ENCODE measurements around the gene SLC20A1. TPM values are rescaled to one million over a fixed set of nuclear protein-coding genes. Genes with fewer than 3 reads are reported as not detected.
A peak's percentile ranks its signal among the peaks of the same experiment; 100 is the strongest.

The SLC20A1 gene
- total RNA-seq, 1 experiment from 2014 or later, result 117 TPM

- Histone ChIP-seq H3K9me3 (no peaks in the 10 kb centered on the region), H3K36me3 (no peaks in the 10 kb centered on the region), H3K4me3 (no peak overlapping the region), H3K27me3 (no peaks in the 10 kb centered on the region)
- peak; percentile 89 for DNase-seq
These were observed 4.7 kb upstream of the SLC20A1 start for GRCh38 chr2:112640800-112641675.

GRCh38 chr2:112641701-112642100 lies 4.0 kb upstream of the SLC20A1 start:
- H3K36me3 ChIP-seq, result peaks cover 2% of the 10 kb centered on the region
- H3K4me3 ChIP-seq, result no peak overlapping the region
- DNase-seq, result no peak
- no peaks in the 10 kb centered on the region for H3K27me3 ChIP-seq
- H3K9me3 ChIP-seq, result no peaks in the 10 kb centered on the region

GRCh38 chr2:112642561-112642960 lies 3.2 kb upstream of the SLC20A1 start:
- DNase-seq, result no peak
- H3K36me3 ChIP-seq, result peaks cover 10% of the 10 kb centered on the region
- H3K4me3 ChIP-seq, result no peak overlapping the region
- H3K27me3 ChIP-seq, result no peaks in the 10 kb centered on the region
- H3K9me3 ChIP-seq, result no peaks in the 10 kb centered on the region

- no peak for DNase-seq
- Histone ChIP-seq H3K4me3 (no peak overlapping the region), H3K27me3 (no peaks in the 10 kb centered on the region), H3K9me3 (no peaks in the 10 kb centered on the region), H3K36me3 (peaks cover 14% of the 10 kb centered on the region)
These were observed 2.8 kb upstream of the SLC20A1 start for GRCh38 chr2:112642966-112643365.

GRCh38 chr2:112643488-112643887 lies 2.3 kb upstream of the SLC20A1 start:
- Histone ChIP-seq H3K9me3 (no peaks in the 10 kb centered on the region), H3K36me3 (peaks cover 19% of the 10 kb centered on the region), H3K4me3 (no peak overlapping the region), H3K27me3 (no peaks in the 10 kb centered on the region)
- no peak for DNase-seq

- peaks cover 28% of the 10 kb centered on the region for H3K36me3 ChIP-seq
- DNase-seq, result no peak
These were observed 1.4 kb upstream of the SLC20A1 start for GRCh38 chr2:112644155-112644932.

GRCh38 chr2:112644933-112645309 lies 818 bp upstream of the SLC20A1 start:
- Histone ChIP-seq H3K36me3 (peaks cover 34% of the 10 kb centered on the region), H3K4me3 (peak overlapping the region; percentile 92), H3K9me3 (no peaks in the 10 kb centered on the region), H3K27me3 (no peaks in the 10 kb centered on the region)
- no peak for DNase-seq

More at GRCh38 chr2:112644155-112644932, 1.4 kb upstream of the SLC20A1 start:
- Histone ChIP-seq H3K4me3 (peak overlapping the region; percentile 92), H3K9me3 (no peaks in the 10 kb centered on the region), H3K27me3 (no peaks in the 10 kb centered on the region)

GRCh38 chr2:112646102-112646719 lies 472 bp downstream of the SLC20A1 start:
- H3K4me3 ChIP-seq, result peak overlapping the region; percentile 92
- H3K27me3 ChIP-seq, result no peaks in the 10 kb centered on the region
- DNase-seq, result no peak
- H3K36me3 ChIP-seq, result peaks cover 43% of the 10 kb centered on the region
- no peaks in the 10 kb centered on the region for H3K9me3 ChIP-seq

GRCh38 chr2:112646791-112647689 lies 1.3 kb downstream of the SLC20A1 start:
- Histone ChIP-seq H3K9me3 (no peaks in the 10 kb centered on the region), H3K27me3 (no peaks in the 10 kb centered on the region), H3K4me3 (peak overlapping the region; percentile 92), H3K36me3 (peaks cover 51% of the 10 kb centered on the region)
- DNase-seq, result no peak

GRCh38 chr2:112648081-112648480 lies 2.3 kb downstream of the SLC20A1 start:
- Histone ChIP-seq H3K4me3 (peak overlapping the region; percentile 92), H3K9me3 (no peaks in the 10 kb centered on the region), H3K27me3 (no peaks in the 10 kb centered on the region), H3K36me3 (peaks cover 61% of the 10 kb centered on the region)
- DNase-seq, result no peak

GRCh38 chr2:112656679-112657078 lies 10.9 kb downstream of the SLC20A1 start:
- Histone ChIP-seq H3K9me3 (no peaks in the 10 kb centered on the region), H3K27me3 (no peaks in the 10 kb centered on the region), H3K36me3 (peaks cover 98% of the 10 kb centered on the region), H3K4me3 (no peak overlapping the region)
- DNase-seq, result no peak

GRCh38 chr2:112658301-112658700 lies 12.6 kb downstream of the SLC20A1 start:
- Histone ChIP-seq H3K27me3 (no peaks in the 10 kb centered on the region), H3K9me3 (no peaks in the 10 kb centered on the region), H3K4me3 (no peak overlapping the region), H3K36me3 (peaks cover 98% of the 10 kb centered on the region)
- DNase-seq, result no peak

- Histone ChIP-seq H3K4me3 (no peak overlapping the region), H3K27me3 (no peaks in the 10 kb centered on the region), H3K9me3 (no peaks in the 10 kb centered on the region), H3K36me3 (peaks cover 98% of the 10 kb centered on the region)
- no peak for DNase-seq
These were observed 13.3 kb downstream of the SLC20A1 start for GRCh38 chr2:112658839-112659667.

GRCh38 chr2:112660138-112660537 lies 14.4 kb downstream of the SLC20A1 start:
- no peak for DNase-seq
- H3K4me3 ChIP-seq, result no peak overlapping the region
- no peaks in the 10 kb centered on the region for H3K27me3 ChIP-seq
- no peaks in the 10 kb centered on the region for H3K9me3 ChIP-seq
- peaks cover 100% of the 10 kb centered on the region for H3K36me3 ChIP-seq

GRCh38 chr2:112661656-112662305 lies 16.0 kb downstream of the SLC20A1 start:
- no peak overlapping the region for H3K4me3 ChIP-seq
- no peaks in the 10 kb centered on the region for H3K27me3 ChIP-seq
- peaks cover 96% of the 10 kb centered on the region for H3K36me3 ChIP-seq
- no peak for DNase-seq
- no peaks in the 10 kb centered on the region for H3K9me3 ChIP-seq

Data from MG63 (cell line).